ENCODE data around the gene ASPHD2. TPM values are rescaled to one million over a fixed set of nuclear protein-coding genes. Genes with fewer than 3 reads are reported as not detected.

ASPHD2 gene
- total RNA-seq, 4 donors from 2014 or later: 18.8 to 31.4 (median 22.2) TPM

Other genes with a start within 250 kb of the ASPHD2 start
- 10 to 100 TPM; 40.5 to 68.0 (median 47.5) TPM for gene HPS4, start 54.5 kb downstream of the ASPHD2 start, total RNA-seq
- 10 to 100 TPM; 10.3 to 21.5 (median 17.3) TPM for gene SRRD, start 54.6 kb downstream of the ASPHD2 start, total RNA-seq
- gene TFIP11, start 83.2 kb downstream of the ASPHD2 start, total RNA-seq: 10 to 100 TPM; 29.1 to 55.0 (median 35.7) TPM
- 10 to 100 TPM; 54.9 to 60.6 (median 58.5) TPM for gene TPST2, start 160.9 kb downstream of the ASPHD2 start, total RNA-seq
- gene CRYBB1, start 188.8 kb downstream of the ASPHD2 start, total RNA-seq: under 1 TPM in 1 of 4 donors, not detected in 3; 0.42 TPM
- gene CRYBA4, start 192.7 kb downstream of the ASPHD2 start, total RNA-seq: not detected
- gene MIAT, start 228.3 kb downstream of the ASPHD2 start, total RNA-seq: 1 to 10 TPM in 2 of 4 donors, under 1 TPM in 2; 0.47 to 2.4 (median 1.4) TPM

All from lower leg skin (tissue), 4 donors.